ENCODE measurements around the gene CBFA2T3.
"Not testable (repeated sequence)": the region's sequence is repeated elsewhere in the genome, so short reads cannot be mapped to it uniquely, and the experiment has no call there.

The CBFA2T3 gene

DNA sequence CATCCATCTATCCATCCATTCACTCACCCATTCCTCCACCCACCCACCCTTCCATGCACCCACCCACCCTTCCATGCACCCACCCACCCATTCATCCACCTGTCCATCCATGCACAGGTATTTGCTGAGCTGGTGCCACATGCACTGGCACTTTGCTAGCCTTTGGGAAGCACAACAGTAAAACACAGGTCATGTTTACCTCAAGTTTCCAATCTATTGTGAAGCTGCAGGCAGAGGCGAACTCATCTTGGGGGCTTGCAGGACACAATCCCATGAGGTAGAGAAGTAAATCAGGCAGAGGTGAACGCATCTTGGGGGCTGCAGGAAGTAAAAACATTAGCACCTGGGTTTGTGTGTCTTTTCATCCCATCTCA, 35.6 kb upstream of the CBFA2T3 start:
- DNase-seq = no peak

DNA sequence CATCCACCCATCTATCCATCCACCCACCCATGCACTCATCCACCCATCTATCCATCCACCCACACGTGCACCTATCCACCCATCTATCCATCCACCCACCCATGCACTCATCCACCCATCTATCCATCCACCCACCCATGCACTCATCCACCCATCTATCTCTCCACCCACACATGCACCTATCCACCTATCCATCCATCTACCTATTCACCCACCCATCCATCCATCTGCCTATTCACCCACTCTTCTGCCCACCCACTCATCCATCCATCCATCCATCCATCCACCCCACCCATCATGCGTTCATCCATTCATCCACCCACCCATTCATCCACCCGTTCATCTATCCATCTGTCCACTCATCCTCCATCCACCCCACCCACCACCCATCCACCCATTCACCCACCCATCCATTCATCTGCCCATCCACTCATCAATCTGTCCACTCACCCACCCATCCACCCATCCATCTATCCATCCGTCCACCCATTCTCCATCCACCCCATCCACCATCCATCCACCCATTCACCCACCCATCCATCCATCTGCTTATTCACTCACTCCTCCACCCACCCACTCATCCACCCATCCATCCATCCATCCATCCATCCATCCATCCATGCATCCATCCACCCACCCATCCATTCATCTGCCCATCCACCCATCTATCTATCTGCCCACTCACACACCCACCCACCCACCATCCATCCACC, 35.1 kb upstream of the CBFA2T3 start:
- no peak for DNase-seq

DNA sequence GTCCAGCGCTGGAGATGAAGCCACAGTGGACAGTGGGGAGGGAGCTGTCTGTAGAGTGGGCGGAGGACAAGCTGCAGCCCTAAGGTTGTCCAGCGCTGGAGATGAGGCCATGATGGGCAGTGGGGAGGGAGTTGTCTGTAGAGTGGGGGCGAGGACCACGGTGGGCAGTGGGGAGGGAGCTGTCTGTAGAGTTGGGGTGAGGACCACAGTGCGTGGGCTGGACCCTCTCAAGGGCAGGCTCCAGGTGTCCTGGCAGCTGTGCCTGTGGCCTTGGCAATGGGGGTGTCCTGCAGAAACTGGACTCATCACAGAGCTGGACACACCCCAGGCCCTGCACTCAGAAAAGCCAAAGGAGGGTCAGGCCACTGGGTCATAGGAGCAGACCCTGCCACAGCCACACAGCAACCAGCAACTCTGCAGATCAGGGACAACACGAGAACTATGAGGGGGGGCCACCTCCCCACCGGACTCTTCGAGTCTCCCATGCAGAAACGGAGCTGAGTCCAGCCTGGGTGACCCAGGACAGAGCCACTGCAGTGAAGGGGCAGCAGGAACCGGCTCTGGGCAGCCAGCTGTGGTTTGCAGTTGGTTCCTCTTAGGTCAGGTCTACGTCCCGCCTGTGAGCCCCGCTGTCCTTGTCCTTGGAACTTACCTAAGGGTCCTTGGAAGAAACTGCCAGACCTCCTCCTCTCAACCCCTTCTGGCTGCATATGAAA, 33.4 kb upstream of the CBFA2T3 start:
- no peak for DNase-seq

DNA sequence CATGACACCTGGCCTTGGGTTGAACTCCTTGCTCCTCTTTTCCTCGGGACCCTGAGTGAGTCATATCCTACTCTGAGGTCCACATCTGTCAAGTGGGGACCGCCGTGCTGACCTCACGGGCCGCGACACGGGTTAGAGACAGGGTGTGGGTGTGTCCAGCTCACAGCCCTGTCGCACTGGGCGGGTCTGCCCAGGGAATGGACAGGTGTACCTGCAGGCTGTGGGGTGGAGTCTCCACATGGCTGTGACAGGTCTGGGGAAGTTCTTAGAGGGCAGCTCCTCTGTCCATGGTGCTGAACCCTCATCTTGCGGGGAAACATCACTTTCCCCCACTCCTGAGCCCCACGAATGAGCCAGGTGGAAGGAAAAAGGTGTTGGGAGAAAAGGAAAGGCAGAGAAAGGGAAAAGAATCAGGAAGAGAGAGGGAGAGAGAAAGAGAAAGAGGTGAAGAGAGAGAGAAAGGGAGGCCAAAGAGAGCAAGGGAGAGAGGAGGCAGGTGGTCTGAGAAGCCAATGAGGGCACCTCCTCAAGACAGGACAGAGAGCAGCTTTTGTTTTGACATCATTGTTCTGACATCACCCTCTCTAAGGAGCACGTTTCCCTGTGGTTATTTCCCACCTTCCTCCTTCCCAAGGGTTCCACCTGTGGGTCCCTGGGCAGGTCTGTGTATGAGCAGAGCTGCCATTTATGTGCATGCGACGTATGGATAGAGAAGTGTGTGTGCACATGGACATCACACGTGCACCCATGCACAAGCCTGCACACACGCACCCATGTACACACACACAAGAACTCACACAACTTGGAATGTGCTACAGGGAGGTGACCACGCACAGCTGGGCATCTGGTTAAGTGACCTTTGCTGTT, 32.6 kb upstream of the CBFA2T3 start:
- no peak for DNase-seq

DNA sequence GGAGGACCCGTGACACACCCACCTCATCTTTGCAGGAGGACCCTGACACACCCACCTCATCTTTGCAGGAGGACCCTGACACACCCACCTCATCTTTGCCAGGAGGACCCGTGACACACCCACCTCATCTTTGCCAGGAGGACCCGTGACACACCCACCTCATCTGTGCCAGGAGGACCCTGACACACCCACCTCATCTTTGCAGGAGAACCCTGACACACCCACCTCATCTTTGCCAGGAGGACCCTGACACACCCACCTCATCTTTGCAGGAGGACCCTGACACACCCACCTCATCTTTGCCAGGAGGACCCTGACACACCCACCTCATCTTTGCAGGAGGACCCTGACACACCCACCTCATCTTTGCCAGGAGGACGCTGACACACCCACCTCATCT, 31.8 kb upstream of the CBFA2T3 start:
- DNase-seq = not testable (repeated sequence)

DNA sequence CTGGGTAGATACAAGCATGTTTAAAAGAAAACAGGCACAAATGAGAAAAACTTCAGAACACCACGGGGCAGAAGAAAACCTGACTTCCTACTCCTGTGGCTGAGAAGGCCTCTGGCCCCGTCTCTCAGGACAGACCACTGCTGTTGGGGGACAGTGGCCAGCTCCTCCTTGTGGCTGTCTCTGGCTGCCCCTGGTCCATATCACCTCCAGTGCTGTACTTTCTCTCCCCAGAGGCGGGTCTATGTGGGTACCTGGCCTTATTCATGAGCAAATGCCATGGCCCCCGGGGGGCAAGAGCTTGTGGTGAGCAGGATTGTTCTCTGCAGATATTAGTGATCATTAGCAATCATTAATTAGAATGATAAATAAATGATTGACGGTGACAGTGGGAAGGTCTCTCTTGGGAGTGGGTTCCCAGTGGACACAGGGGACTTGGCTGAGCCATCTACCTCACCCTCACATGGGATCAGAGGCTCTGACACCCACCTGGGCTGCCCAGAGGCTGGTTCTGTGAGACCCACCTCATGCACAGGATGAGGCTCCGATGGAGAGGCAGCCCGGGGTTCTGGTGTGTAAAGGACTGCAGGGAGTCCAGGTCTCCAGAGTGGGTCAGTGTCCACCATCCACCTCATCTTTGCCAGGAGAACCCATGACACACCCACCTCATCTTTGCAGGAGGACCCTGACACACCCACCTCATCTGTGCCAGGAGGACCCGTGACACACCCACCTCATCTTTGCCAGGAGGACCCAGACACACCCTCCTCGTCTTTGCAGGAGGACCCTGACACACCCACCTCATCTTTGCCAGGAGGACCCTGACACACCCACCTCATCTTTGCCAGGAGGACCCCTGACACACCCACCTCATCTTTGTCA, 30.6 kb upstream of the CBFA2T3 start:
- no peak for DNase-seq

DNA sequence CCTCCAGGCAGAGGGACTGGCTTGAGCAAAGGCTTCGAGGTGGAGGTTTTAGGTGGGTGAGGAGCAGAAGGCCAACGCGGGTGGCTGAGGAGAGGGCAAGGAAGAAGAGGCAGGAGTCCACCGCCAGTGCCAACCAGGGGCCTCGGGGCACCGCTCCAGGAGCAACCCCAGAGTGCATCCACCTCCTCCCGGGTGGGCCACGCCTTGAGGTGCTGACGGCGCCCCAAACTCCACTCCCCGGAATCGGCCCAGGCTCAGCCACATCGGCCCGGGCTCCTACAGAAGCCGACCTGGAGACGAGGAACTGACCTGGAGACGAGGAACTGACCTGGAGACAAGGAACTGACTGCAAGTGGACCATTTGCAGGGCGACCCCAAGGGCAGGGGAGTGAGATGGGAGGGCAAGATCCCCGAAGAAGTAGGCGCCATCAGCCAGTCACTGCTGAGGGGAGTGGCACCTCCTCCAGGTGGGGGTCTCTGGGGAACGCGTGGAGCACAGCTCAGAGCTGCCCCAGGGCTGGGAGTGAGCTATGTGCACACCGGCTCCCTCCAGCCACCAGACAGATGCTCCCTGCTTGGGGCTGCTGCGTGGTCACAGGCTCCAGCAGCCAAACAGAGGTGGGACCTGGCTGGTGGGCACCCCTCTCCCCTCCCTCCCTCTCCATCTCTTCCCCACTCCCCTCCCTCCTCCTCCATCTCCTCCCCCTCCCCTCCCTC, 29.2 kb upstream of the CBFA2T3 start:
- no peak for DNase-seq

DNA sequence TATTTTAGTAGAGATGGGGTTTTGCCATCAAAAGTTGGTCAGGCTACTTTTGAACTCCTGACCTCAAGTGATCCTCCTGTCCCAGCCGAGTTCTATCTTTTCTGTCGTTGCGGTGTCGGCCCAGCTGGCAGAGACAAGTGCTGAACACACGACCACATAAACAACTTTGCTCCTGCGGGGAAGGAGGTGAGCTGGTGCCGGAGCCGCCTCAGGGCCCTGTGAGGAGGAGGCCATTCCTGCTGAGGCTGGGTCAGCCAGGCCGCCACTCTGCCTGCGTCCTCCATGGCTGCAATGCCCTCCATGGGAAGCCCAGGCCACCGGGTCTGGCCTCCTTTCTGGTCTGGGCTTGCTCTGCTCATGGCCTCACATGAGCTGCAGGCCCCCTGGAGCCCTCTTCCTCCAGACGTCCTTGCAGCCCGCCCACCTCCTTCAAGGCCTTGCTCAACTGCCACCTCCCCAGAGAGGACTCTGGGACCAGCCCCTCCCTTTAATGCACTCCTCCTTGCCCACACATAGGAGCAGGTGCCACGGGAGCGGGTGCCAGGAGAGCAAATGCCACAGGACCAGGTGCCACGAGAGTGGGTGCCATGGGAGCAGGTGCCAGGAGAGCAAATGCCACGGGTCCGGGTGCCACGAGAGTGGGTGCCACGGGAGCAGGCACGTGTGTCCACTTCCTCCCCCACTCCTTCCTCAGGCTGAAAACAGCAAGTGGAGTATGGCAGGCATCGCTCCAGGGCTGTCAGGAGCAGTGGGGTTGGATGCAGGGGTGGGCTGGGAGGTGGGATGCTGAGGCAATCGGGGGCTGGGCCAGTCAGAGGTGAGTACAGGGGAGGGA, 28.4 kb upstream of the CBFA2T3 start:
- DNase-seq = no peak

DNA sequence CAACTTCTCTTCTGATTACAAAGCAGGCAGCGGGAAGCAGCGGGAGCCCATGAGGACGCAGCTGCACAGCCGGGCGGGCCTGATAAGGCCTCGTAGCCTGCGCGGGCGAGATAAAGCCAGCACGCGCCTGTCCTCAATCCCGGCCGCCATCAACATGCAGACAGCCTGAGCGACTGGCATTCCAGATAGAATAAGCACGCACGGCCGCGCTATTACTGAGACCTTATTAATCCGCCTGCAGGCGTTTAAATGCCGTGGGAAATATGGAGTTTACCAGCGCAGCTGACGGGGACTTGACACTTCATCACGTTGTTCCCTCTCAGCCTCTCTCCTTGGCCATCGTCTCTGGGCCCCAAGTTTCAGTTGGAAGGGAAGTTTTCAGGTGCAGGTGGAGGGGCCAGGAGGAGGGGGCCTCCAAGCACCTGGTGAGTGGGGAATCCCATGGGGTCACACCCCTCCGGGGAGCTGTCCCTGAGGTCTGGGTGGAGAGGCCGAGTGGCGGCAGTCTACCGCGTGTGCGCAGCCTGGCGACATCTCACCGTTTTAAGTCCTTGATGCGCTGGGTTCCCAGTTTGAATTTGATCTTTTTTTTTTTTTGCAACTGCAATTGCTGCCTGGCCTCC, 27.3 kb upstream of the CBFA2T3 start:
- no peak for DNase-seq

DNA sequence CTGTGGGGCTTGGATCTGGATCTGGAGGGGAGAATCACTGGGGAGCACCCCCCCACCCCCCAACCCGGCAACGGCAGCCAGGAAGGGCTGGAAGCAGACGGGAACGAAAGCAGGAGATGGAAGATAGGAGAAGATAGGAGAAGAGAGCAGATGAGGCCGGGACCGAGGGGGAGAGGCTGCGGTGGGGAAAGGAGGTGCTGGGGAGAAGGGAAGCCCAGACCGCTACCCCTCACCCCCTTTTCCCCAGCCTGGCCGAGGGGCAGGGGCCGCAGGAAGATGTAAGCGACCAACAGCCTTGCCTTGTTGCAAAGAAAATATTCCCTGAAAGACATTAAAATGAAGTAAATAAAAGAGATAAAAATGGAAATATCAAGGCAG, 26.8 kb upstream of the CBFA2T3 start:
- no peak for DNase-seq

DNA sequence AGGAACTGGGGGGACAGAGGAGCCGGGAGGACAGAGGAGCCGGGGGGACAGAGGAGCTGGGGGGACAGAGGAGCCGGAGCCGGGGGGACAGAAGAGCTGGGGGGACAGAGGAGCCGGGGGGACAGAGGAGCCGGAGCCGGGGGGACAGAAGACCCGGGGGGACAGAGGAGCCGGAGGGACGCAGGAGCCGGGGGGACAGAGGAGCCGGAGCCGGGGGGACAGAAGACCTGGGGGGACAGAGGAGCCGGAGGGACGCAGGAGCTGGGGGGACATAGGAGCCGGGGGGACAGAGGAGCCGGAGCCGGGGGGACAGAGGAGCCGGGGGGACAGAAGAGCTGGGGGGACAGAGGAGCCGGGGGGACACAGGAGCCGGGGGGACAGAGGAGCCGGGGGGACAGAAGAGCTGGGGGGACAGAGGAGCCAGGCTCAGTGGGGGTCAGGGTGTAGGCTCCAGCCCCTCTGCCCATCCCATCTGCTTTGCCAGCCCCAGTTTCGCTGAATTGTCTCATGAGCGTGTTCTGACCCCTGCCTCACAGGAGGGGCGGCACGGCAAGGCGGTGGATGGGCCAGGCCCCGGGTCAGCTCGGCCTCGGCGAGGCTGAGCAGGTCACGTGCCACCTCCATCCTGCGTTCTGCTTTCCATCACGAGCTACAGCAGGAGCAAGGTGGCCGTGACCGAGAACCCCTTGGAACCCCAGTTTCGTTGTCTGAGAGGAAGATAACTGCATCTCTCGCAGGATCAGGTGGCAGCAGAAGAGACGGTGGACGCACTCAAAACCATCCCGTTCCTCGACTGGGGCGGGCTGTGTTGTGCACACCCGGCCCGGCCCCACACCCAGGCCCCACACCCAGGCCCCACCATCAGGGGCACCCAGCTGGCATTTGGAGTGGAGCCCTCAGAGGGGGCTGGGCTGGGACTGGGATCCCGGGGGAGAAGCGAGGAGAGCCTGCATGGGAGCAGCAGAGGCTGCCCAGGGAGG, 26.1 kb upstream of the CBFA2T3 start:
- DNase-seq = no peak

DNA sequence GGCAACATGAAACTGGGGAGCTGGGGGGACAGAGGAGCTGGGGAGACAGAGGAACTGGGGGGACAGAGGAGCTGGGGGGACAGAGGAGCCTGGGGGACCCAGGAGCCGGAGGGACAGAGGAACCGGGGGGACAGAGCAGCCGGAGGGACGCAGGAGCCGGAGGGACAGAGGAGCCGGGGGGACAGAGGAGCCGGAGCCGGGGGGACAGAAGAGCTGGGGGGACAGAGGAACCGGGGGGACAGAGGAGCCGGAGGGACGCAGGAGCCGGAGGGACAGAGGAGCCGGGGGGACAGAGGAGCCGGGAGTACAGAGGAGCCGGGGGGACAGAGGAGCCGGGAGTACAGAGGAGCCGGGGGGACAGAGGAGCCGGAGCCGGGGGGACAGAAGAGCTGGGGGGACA, 25.1 kb upstream of the CBFA2T3 start:
- not testable (repeated sequence) for DNase-seq

DNA sequence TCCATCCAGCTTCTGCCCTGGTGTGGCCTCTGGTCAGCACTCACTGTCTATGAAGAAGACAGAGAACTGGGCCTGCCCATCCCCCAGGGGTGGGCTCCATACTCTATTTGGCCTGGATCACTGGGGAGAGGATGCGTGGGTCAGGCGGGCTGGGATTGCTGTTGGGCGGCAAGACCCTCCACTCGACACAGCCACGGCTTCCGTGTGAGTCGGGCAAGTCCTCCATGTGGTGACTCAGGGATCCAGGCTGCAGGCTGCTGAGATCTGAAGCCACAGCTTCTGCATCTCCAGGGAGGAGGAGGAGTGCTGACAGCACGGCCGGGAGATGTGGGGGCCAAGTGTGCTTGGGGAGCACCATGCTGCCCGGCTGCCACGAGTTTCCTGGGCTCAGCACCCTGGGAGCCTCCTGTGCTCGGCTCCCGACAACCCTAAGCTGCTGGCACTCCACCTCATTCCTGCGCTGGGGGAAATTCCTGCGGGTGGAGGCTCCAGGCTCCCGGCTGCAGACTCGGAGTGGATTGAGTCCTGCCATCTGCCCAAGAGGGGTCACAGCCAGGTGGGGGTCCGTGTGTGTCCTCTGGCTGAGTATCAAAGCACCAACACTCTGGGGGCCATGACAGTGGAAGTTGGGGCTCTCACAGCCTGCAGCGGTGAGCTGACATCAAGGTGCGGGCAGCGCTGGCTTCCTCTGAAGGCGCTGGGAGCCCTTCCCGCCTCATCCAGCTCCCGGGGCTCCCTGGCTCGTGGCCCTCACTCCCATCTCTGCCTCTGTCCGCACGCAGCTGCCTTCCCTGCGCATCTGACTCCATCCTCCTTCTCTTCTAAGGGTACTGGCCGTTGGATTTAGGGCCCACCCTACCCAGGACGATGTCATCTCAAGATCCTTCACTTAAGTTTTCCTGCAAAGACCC, 24.4 kb upstream of the CBFA2T3 start:
- DNase-seq = no peak

DNA sequence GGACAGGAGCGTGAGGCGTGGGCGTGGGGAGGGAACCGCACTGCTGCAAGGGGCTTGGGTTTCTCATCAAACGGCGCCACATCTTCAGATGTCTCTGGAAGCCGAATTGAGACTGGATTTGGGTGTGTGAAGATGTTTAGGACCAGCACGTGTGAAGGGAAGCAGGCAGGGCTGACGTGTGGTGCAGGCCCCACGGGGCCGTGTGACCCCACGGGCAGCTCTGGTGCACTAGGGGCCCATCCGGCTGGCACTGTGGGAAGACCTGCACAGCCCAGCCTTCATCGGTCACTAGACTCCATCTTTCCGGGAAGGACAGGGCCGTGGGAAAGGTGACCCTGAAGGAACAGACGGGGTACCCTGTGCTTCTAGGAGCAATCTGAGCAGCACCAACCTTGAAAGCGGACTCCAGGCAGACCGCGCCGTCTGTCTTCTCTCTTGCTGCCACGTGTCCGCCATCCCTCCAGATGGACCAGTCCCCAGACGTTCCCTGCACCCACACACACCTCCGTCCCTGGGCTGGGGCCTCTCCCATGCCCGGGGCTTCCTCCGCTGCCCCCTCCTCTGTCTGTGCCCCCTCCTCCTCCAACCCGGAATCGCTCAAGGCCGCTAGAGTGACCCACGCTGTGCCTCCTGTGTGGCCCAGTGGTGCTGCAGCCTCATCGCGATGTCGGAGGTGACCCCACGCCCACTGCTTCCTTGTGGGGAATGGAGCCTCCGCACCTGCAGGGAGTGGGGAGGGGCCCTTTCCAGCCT, 23.4 kb upstream of the CBFA2T3 start:
- no peak for DNase-seq

DNA sequence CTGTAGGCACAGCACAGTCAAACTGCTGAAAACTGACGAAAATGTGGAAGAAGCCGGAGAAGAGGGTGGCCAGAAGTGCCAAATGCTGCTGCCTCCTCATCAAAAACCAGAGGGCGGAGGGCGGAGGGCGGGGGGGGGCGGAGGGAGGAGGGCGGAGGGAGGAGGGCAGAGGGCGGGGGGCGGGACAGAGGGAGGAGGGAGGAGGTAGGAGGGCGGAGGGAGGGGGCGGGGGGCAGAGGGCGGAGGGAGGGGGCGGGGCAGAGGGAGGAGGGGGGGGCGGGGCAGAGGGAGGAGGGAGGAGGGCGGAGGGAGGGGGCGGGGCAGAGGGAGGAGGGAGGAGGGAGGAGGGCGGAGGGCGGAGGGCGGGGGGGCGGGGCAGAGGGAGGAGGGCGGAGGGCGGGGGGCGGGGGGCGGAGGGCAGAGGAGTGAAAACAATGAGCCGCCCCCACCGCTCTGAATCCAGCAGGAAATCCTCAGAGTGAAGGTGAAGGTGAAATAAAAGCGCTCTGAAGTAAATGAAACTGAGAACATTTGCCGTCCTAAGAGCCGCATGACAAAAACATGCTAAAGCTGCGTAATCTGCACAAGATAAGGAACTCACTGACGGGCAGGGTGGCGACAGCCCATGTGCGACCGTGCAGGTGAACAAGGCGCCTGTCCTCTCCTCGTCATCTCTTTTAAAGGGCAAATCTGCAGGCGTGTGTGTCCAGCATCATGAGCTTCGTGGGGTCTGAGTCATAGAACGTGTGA, 22.6 kb upstream of the CBFA2T3 start:
- DNase-seq = no peak

DNA sequence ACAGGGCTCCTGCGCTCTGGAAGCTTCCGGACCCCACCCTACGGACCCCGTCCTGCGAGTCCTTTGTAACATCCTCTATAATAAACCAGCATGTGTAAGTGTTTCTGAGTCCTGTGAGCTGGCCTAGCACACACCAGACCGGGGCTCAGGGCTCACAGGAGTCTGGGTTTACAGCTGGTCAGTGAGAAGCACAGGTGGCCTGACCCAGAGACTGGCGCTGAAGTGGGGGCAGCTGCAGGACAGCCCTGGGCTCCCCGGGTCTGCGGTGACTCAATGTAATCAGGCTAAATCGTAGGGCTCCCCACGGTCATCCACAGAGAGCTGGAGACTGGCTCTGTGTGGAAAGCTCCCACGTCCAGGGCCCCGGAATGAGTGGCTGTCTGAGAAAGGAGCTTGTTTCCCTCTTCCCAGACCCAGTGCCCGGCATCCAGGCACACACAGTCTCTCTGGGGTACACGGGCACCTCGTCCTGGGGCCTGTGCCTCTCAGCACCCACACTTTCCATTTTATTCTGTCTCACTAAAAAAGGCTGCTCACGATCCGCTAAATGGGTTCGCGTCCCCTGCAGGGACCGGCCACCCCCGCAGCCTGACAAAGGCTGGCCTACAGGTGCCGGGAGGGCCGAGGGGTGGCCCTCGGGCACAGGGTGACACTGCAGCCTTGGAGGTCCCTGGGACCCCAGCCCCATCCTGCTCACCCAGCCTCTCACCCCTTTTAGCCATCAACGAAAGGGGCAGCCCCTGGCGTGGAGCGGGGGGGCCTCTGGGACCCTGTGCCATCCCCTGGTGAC, 18.9 kb upstream of the CBFA2T3 start:
- no peak for DNase-seq

Measured in fibroblast of skin of abdomen (primary cell).